ENCODE measurements around the gene COG1. TPM values are rescaled to one million over a fixed set of nuclear protein-coding genes. Genes with fewer than 3 reads are reported as not detected.
A peak's percentile ranks its signal among the peaks of the same experiment; 100 is the strongest.

Gene COG1
- total and polyA plus RNA-seq, 10 donors: 8.9 to 48.8 (median 32.2) TPM

- intact Hi-C loops (cut with DNase I; ENCODE audit: low total_unique reads): no loop called here
- H3K9me3 ChIP-seq: no peaks in the 10 kb centered on the region
- WGBS, 5 donors: 37 to 57% (median 48%) methylated on average over 13 of the region's 13 CpGs
- no peaks in the 10 kb centered on the region for H3K27me3 ChIP-seq (replicated peaks in 1 of 7)
- peaks cover 0 to 89% (median 40%) of the 10 kb centered on the region in 6 donors for H3K36me3 ChIP-seq
- no peak for DNase-seq
- peak in 1 of 3 donors; percentile 14 for TF ChIP-seq POLR2AphosphoS5 (IDR thresholded peaks at IDR 0.05)
- TF ChIP-seq, protein P1, sequence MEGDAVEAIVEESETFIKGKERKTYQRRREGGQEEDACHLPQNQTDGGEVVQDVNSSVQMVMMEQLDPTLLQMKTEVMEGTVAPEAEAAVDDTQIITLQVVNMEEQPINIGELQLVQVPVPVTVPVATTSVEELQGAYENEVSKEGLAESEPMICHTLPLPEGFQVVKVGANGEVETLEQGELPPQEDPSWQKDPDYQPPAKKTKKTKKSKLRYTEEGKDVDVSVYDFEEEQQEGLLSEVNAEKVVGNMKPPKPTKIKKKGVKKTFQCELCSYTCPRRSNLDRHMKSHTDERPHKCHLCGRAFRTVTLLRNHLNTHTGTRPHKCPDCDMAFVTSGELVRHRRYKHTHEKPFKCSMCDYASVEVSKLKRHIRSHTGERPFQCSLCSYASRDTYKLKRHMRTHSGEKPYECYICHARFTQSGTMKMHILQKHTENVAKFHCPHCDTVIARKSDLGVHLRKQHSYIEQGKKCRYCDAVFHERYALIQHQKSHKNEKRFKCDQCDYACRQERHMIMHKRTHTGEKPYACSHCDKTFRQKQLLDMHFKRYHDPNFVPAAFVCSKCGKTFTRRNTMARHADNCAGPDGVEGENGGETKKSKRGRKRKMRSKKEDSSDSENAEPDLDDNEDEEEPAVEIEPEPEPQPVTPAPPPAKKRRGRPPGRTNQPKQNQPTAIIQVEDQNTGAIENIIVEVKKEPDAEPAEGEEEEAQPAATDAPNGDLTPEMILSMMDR (IDR thresholded peaks at IDR 0.05 in 8 of 11, conservative IDR thresholded peaks at IDR 0.05 in 3 of 11): no peak
- no peak overlapping the region for H3K4me3 ChIP-seq
- peaks cover 0 to 10% (median 4%) of the 10 kb centered on the region in 6 donors for H3K4me1 ChIP-seq
- peak overlapping the region in 1 of 8 donors; percentile 38 for H3K27ac ChIP-seq
Observed at GRCh38 chr17:73211745-73212144, 18.9 kb downstream of the COG1 start.

DNA sequence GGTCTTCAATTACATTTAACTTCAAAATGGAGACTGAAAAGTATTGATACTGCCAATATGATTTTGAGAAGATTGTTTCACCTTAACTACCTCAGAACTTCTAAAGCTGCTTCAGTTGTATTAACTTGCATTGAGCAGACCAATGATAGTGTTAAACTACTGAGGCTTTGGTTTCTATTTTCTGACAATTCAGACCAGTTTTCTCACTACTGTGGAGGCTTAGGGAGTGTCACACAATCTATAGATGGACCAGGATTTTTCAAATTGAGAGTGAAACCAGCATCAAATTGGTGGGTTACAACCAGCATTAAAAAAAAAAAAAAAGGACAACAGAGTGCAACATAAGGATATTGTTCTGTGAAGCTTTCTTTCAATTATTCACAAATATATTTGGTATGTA lies 21.2 kb downstream of the COG1 start:
- no peaks in the 10 kb centered on the region for H3K27me3 ChIP-seq (replicated peaks in 1 of 7)
- peaks cover 0 to 89% (median 22%) of the 10 kb centered on the region in 6 donors for H3K36me3 ChIP-seq
- no peak for DNase-seq
- intact Hi-C loops (cut with DNase I; ENCODE audit: low total_unique reads): no loop called here
- no peak overlapping the region for H3K27ac ChIP-seq
- H3K4me1 ChIP-seq: peaks cover 0 to 10% (median 4%) of the 10 kb centered on the region in 6 donors
- no peaks in the 10 kb centered on the region for H3K9me3 ChIP-seq
- no peak overlapping the region for H3K4me3 ChIP-seq
- TF ChIP-seq, protein P1 (IDR thresholded peaks at IDR 0.05 in 8 of 11, conservative IDR thresholded peaks at IDR 0.05 in 3 of 11): no peak
- TF ChIP-seq POLR2A (IDR thresholded peaks at IDR 0.05) (no peak), POLR2AphosphoS5 (IDR thresholded peaks at IDR 0.05) (no peak)

GRCh38 chr17:73214851-73215250 lies 22.0 kb downstream of the COG1 start:
- Histone ChIP-seq H3K9me3 (no peaks in the 10 kb centered on the region), H3K27ac (no peak overlapping the region), H3K4me3 (no peak overlapping the region), H3K27me3 (replicated peaks in 1 of 7) (no peaks in the 10 kb centered on the region), H3K4me1 (peaks cover 0 to 10% (median 4%) of the 10 kb centered on the region in 6 donors), H3K36me3 (peaks cover 0 to 89% (median 17%) of the 10 kb centered on the region in 6 donors)
- 72 to 88% (median 81%) methylated on average over 4 of the region's 4 CpGs for WGBS, 5 donors
- no peak for TF ChIP-seq POLR2AphosphoS5 (IDR thresholded peaks at IDR 0.05)
- TF ChIP-seq POLR2A (IDR thresholded peaks at IDR 0.05): no peak
- TF ChIP-seq, protein P1 (IDR thresholded peaks at IDR 0.05 in 8 of 11, conservative IDR thresholded peaks at IDR 0.05 in 3 of 11): no peak
- no peak for DNase-seq
- intact Hi-C loops (cut with DNase I; ENCODE audit: low total_unique reads): no loop called here

DNA sequence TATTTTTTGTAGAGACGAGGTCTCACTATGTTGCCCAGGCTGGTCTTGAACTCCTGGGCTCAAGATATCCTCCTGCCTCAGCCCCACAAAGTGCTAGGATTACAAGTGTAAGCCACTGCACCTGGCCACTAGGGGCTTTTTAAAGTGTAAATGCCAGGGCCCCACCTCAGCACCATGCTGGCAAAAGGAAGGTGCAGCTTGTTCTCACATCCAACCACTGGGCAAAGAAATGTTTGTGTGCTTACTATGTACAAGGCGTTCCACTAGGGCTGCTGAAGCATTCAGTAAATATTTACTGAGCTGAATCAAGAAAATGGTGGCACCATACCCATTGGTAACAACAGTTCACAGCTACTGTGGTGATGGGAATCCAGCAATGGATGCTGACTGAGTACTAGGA lies 22.6 kb downstream of the COG1 start:
- Histone ChIP-seq H3K4me3 (no peak overlapping the region), H3K27ac (no peak overlapping the region), H3K4me1 (peaks cover 0 to 10% (median 4%) of the 10 kb centered on the region in 6 donors), H3K9me3 (no peaks in the 10 kb centered on the region), H3K27me3 (replicated peaks in 1 of 7) (no peaks in the 10 kb centered on the region), H3K36me3 (peaks cover 0 to 88% (median 16%) of the 10 kb centered on the region in 6 donors)
- TF ChIP-seq, protein P1 (IDR thresholded peaks at IDR 0.05 in 8 of 11, conservative IDR thresholded peaks at IDR 0.05 in 3 of 11): no peak
- TF ChIP-seq POLR2A (IDR thresholded peaks at IDR 0.05) (no peak), POLR2AphosphoS5 (IDR thresholded peaks at IDR 0.05) (no peak)
- DNase-seq: no peak
- intact Hi-C loops (cut with DNase I; ENCODE audit: low total_unique reads): no loop called here
- WGBS, 5 donors: 88 to 100% (median 97%) methylated on average over 2 of the region's 2 CpGs
